GM18909 (cell line): ENCODE data around the gene MLX.
"Not testable (repeated sequence)": the region's sequence is repeated elsewhere in the genome, so short reads cannot be mapped to it uniquely, and the experiment has no call there.

Source experiments
- ATAC-seq: cut with Tn5 transposase; IDR thresholded peaks from one replicate; pipeline ENCODE4 v1.9.1; 2021; ENCODE audit warnings: mild to moderate bottlenecking; ENCODE audit not compliant: unreplicated experiment, poor library complexity

The MLX gene

DNA sequence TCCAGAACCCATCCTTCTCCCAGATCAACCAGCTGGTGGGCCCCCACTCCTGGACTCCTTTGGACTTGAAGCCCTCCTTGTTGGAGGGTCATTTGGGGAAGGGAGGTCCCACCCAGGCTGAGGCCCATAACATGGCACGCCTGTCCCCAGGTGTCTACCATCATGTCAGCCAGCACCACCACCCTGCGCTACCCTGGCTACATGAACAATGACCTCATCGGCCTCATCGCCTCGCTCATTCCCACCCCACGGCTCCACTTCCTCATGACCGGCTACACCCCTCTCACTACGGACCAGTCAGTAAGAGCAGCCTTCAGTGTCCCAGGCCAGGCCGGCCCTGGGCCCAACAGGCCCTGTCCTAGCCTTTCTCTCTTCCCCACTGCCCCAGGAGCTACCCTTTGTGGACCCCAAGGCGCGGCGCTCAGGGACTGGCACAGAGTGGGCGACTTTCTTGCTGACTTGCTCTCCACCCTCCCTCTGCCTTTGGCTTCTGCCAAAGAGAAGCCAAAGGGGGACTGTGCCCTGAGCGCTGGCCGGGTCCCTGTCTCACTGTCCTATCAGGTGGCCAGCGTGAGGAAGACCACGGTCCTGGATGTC lies 46.9 kb downstream of the MLX start:
- no peak for ATAC-seq

DNA sequence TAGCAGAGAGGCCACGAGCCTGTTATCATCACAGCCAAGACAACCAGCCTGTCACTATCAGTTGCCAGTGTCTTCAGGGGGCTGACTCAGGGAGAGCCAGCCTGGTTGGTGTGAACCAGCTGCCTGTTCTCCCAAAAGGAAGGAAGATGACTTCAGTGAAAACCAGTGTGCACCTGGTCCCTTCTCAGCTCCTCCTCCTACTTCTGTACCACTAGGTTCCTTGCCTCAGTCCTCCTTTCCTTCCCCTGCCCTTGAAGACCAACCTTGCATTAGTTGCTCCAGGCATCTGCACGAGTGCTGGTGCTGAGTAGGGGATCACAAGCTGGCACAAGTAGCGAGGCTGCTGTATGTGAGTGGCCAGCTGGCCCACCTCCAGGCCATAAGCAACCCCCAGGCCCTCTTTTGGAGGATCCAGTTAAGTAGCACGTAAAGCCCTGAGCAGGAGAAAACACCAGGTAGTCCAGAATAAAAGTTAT lies 51.1 kb downstream of the MLX start:
- ATAC-seq: peak; percentile 27

GRCh38 chr17:42618442-42619150 lies 51.7 kb downstream of the MLX start:
- peak; percentile 75 for ATAC-seq

DNA sequence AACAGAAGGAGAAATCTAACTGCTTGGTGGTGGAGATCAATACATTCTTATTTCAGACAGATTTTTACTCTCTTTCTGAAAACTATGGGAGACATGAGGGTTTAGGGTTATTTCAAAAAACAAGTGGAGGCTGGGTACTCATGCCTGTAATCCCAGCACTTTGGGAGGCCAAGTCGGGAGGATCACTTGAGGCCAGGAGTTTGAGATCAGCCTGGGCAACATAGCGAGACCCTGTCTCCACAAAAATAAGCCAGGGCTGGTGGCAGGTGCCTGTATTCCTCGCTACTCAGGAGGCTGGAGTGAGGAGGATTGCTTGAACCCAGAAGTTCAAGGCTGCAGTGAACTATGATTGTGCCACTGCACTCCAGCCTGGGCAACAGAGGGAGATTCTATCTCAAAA lies 55.1 kb downstream of the MLX start:
- not testable (repeated sequence) for ATAC-seq
